HepG2 (cell line): ENCODE measurements around the gene PLXNA3. TPM values are rescaled to one million over a fixed set of nuclear protein-coding genes. Genes with fewer than 3 reads are reported as not detected.

Source experiments
- ARID2 ChIP-seq: sonication (generic); formaldehyde crosslinking; IDR thresholded peaks from 2 replicates; pipeline ENCODE4 v1.8.1; 2022; ENCODE audit warnings: mild to moderate bottlenecking, missing genetic modification reagents, borderline replicate concordance
- CC2D1A ChIP-seq: sonication (generic); formaldehyde crosslinking; IDR thresholded peaks from 2 replicates; pipeline ENCODE4 v1.8.1; 2023; ENCODE audit warnings: mild to moderate bottlenecking, missing genetic modification reagents
- CEBPZ ChIP-seq: IDR thresholded peaks from 2 replicates; pipeline ENCODE4 v1.6.1; 2012; ENCODE audit warnings: low read length, improper control_type of control experiment
- CREB3 ChIP-seq: sonication (generic); formaldehyde crosslinking; IDR thresholded peaks from 2 replicates; pipeline ENCODE4 v1.5.0; 2020; ENCODE audit warnings: missing genetic modification reagents
- HNF4G ChIP-seq, 2 experiments: sonication (generic) in 1 of 2; formaldehyde crosslinking in 1 of 2; IDR thresholded peaks; 2 replicates each; pipeline versions ENCODE4 v1.4.0 to v1.6.1; 2011 to 2020; ENCODE audit warnings: borderline replicate concordance in 2 of 2, low read depth in 2 of 2, mild to moderate bottlenecking in 2 of 2, low read length in 1 of 2, missing genetic modification reagents in 1 of 2, moderate library complexity in 1 of 2
- KLF12 ChIP-seq: sonication (generic); formaldehyde crosslinking; IDR thresholded peaks from 2 replicates; pipeline ENCODE4 v1.4.0; 2020; ENCODE audit warnings: missing genetic modification reagents, borderline replicate concordance
- MBD4 ChIP-seq: IDR thresholded peaks from 2 replicates; pipeline ENCODE4 v1.6.1; 2012; ENCODE audit warnings: low read length, inconsistent platforms, borderline replicate concordance
- NCOA1 ChIP-seq: sonication (generic); formaldehyde crosslinking; IDR thresholded peaks from 2 replicates; pipeline ENCODE4 v1.9.0; 2021; ENCODE audit warnings: missing genetic modification reagents
- NFATC3 ChIP-seq: sonication (generic); formaldehyde crosslinking; IDR thresholded peaks from 2 replicates; pipeline ENCODE4 v1.5.1; 2020; ENCODE audit warnings: mild to moderate bottlenecking, missing genetic modification reagents
- PAF1 ChIP-seq: IDR thresholded peaks from 2 replicates; pipeline ENCODE4 v1.6.1; 2016; ENCODE audit warnings: missing genetic modification reagents, missing compliant biosample characterization
- POGZ ChIP-seq: sonication (generic); formaldehyde crosslinking; IDR thresholded peaks from 2 replicates; pipeline ENCODE4 v1.4.0; 2020; ENCODE audit warnings: mild to moderate bottlenecking, missing genetic modification reagents
- SIX1 ChIP-seq: sonication (generic); formaldehyde crosslinking; IDR thresholded peaks from 2 replicates; pipeline ENCODE4 v1.4.0; 2020; ENCODE audit warnings: missing genetic modification reagents, borderline replicate concordance
- SKI ChIP-seq: fragments of 450-650 bp; IDR thresholded peaks from one replicate; pipeline ENCODE4 v1.6.1; 2018; ENCODE audit warnings: mild to moderate bottlenecking; ENCODE audit not compliant: partially characterized antibody
- SRF ChIP-seq: IDR thresholded peaks from 2 replicates; pipeline ENCODE4 v1.6.1; 2011; ENCODE audit warnings: mild to moderate bottlenecking, low read depth, low read length, moderate library complexity
- ZBTB26 ChIP-seq: IDR thresholded peaks from 2 replicates; pipeline ENCODE4 v1.6.1; 2016; ENCODE audit warnings: missing compliant biosample characterization, missing genetic modification reagents, borderline replicate concordance
- ZNF253 ChIP-seq: sonication (generic); formaldehyde crosslinking; IDR thresholded peaks from 2 replicates; pipeline ENCODE4 v1.8.0; 2022; ENCODE audit warnings: mild to moderate bottlenecking, missing genetic modification reagents, borderline replicate concordance
- ZNF44 ChIP-seq: sonication (generic); formaldehyde crosslinking; IDR thresholded peaks from 2 replicates; pipeline ENCODE4 v1.5.1; 2020; ENCODE audit warnings: mild to moderate bottlenecking, missing genetic modification reagents
- ZNF557 ChIP-seq: sonication (generic); formaldehyde crosslinking; IDR thresholded peaks from 2 replicates; pipeline ENCODE4 v1.4.0; 2020; ENCODE audit warnings: missing genetic modification reagents
- ZNF740 ChIP-seq: sonication (generic); formaldehyde crosslinking; IDR thresholded peaks from 2 replicates; pipeline ENCODE4 v1.4.0; 2020; ENCODE audit warnings: missing genetic modification reagents
- polyA plus RNA-seq, 8 experiments: library from polyadenylated mRNA; depleted of rRNA in 3 of 8; stranded (reverse) in 7 of 8; unstranded in 1 of 8; fragments of >200 nt; fragmentation: Illumina TruSeq in 4 of 8; extraction: Trizol in 4 of 8; gene quantifications; 2 replicates each; pipeline versions ENCODE4 v1.2.1 to v1.2.3, GENCODE V29; 2011 to 2016; ENCODE audit warnings: low read depth in 4 of 8, missing spikeins in 1 of 8, mixed read lengths in 1 of 8; ENCODE audit not compliant: insufficient read depth in 1 of 8
- total RNA-seq, 5 experiments: library from RNA; depleted of rRNA; stranded (reverse); fragments of >200 nt; fragmentation: Illumina TruSeq; extraction: Trizol; gene quantifications; 2 replicates each; pipeline ENCODE4 v1.2.3, GENCODE V29; 2016; ENCODE audit warnings: low read depth in 1 of 5

Gene PLXNA3
- total and polyA plus RNA-seq, 2 of the 13 experiments (the other 11 are each of a cell fraction or from before 2014, with no cell fraction given) = 5.8 to 20.6 TPM

GRCh38 chrX:154428176-154429171 is 29.6 kb upstream of the PLXNA3 start, which contains the start of gene ATP6AP1 (continued):
- TF ChIP-seq CEBPZ (no peak), NFATC3 (CRISPR knock-in tag) (no peak), POGZ (CRISPR knock-in tag) (peak; percentile 87), ZNF253 (no peak), SRF (no peak), ZBTB26 (CRISPR knock-in tag) (no peak), CC2D1A (CRISPR knock-in tag) (no peak), NCOA1 (CRISPR knock-in tag) (no peak), ZNF557 (CRISPR knock-in tag) (no peak), KLF12 (CRISPR knock-in tag) (no peak), PAF1 (no peak), CREB3 (CRISPR knock-in tag) (no peak), ARID2 (CRISPR knock-in tag) (no peak), HNF4G (IDR thresholded peaks at IDR 0.05; ENCODE audit: borderline replicate concordance, low read depth, low read length) (no peak), HNF4G (CRISPR knock-in tag; IDR thresholded peaks at IDR 0.05; ENCODE audit: borderline replicate concordance, low read depth) (no peak), ZNF44 (CRISPR knock-in tag) (no peak), ZNF740 (CRISPR knock-in tag) (no peak), SKI (no peak), MBD4 (no peak), SIX1 (CRISPR knock-in tag) (no peak)
